Duodenal mucosa (tissue), 2 donors: ENCODE measurements around the gene CYP2E1.
"Not testable (repeated sequence)": the region's sequence is repeated elsewhere in the genome, so short reads cannot be mapped to it uniquely, and the experiment has no call there.

Experiments
- H3K27ac ChIP-seq: one replicate; pipeline ENCODE4 v1.7.0; 2013; ENCODE audit warnings: low read depth, low read length
- H3K27me3 ChIP-seq, 2 donors: one replicate each; pipeline ENCODE4 v1.7.0; 2013; ENCODE audit warnings: low read length in 2 of 2, control low read depth in 1 of 2; ENCODE audit not compliant: insufficient read depth in 2 of 2, control insufficient read depth in 1 of 2
- H3K36me3 ChIP-seq, 2 donors: one replicate each; pipeline ENCODE4 v1.7.0; 2013; ENCODE audit warnings: low read length in 2 of 2, control low read depth in 1 of 2; ENCODE audit not compliant: insufficient read depth in 2 of 2, control insufficient read depth in 1 of 2
- H3K4me1 ChIP-seq, 2 donors: one replicate each; pipeline ENCODE4 v1.7.0; 2013; ENCODE audit warnings: low read length in 2 of 2, control low read depth in 1 of 2; ENCODE audit not compliant: insufficient read depth in 2 of 2, control insufficient read depth in 1 of 2
- H3K4me3 ChIP-seq, 2 donors: one replicate each; pipeline ENCODE4 v1.7.0; 2013; ENCODE audit warnings: low read length in 2 of 2, low read depth in 1 of 2
- H3K9ac ChIP-seq, 2 donors: one replicate each; pipeline ENCODE4 v1.7.0; 2013; ENCODE audit warnings: low read length in 2 of 2, low read depth in 1 of 2
- H3K9me3 ChIP-seq, 2 donors: one replicate each; pipeline ENCODE4 v1.7.0; 2013; ENCODE audit warnings: low read length in 2 of 2, control low read depth in 1 of 2; ENCODE audit not compliant: control insufficient read depth in 1 of 2

The CYP2E1 gene

GRCh38 chr10:133526957-133527588, at the start of gene CYP2E1:
Gene CYP2E1 (plus strand): TSS chr10:133527363. CDS start chr10:133527396, 33 bp downstream.
- Histone ChIP-seq H3K4me1 (no peaks in the 10 kb centered on the region), H3K4me3 (no peak within 1 kb of the TSS), H3K9ac (no peak within 1 kb of the TSS), H3K27me3 (peaks cover 27 to 47% of the 10 kb centered on the region in 2 donors), H3K36me3 (no peaks in the 10 kb centered on the region), H3K9me3 (no peaks in the 10 kb centered on the region), H3K27ac (no peak within 1 kb of the TSS)

- Histone ChIP-seq H3K27ac (no peak overlapping the region), H3K4me3 (no peak overlapping the region), H3K27me3 (no peaks in the 10 kb centered on the region), H3K9me3 (peaks cover 11 to 14% of the 10 kb centered on the region in 2 donors), H3K36me3 (no peaks in the 10 kb centered on the region), H3K9ac (no peak overlapping the region), H3K4me1 (no peaks in the 10 kb centered on the region)
These were observed 46.0 kb upstream of the CYP2E1 start for GRCh38 chr10:133481086-133481643.

GRCh38 chr10:133481657-133482056, 45.5 kb upstream of the CYP2E1 start:
- Histone ChIP-seq H3K9me3 (peaks cover 13 to 17% of the 10 kb centered on the region in 2 donors), H3K27me3 (no peaks in the 10 kb centered on the region), H3K9ac (no peak overlapping the region), H3K4me3 (no peak overlapping the region), H3K4me1 (no peaks in the 10 kb centered on the region), H3K27ac (no peak overlapping the region), H3K36me3 (no peaks in the 10 kb centered on the region)

GRCh38 chr10:133484818-133485217, 42.3 kb upstream of the CYP2E1 start:
- Histone ChIP-seq H3K4me3 (no peak overlapping the region), H3K4me1 (no peaks in the 10 kb centered on the region), H3K27me3 (no peaks in the 10 kb centered on the region), H3K9ac (no peak overlapping the region), H3K27ac (no peak overlapping the region), H3K9me3 (peaks cover 22 to 32% of the 10 kb centered on the region in 2 donors), H3K36me3 (no peaks in the 10 kb centered on the region)

- Histone ChIP-seq H3K4me1 (no peaks in the 10 kb centered on the region), H3K9ac (no peak overlapping the region), H3K27me3 (no peaks in the 10 kb centered on the region), H3K36me3 (no peaks in the 10 kb centered on the region), H3K4me3 (no peak overlapping the region), H3K9me3 (peaks cover 22 to 32% of the 10 kb centered on the region in 2 donors), H3K27ac (no peak overlapping the region)
These were observed 40.1 kb upstream of the CYP2E1 start for GRCh38 chr10:133487085-133487484.

- peaks cover 22 to 32% of the 10 kb centered on the region in 2 donors for H3K9me3 ChIP-seq
- H3K27ac ChIP-seq: no peak overlapping the region
- H3K27me3 ChIP-seq: no peaks in the 10 kb centered on the region
- no peak overlapping the region for H3K9ac ChIP-seq
- no peaks in the 10 kb centered on the region for H3K36me3 ChIP-seq
- no peak overlapping the region for H3K4me3 ChIP-seq
- H3K4me1 ChIP-seq: no peaks in the 10 kb centered on the region
These were observed 38.8 kb upstream of the CYP2E1 start for GRCh38 chr10:133488354-133488753.

GRCh38 chr10:133489816-133490588, 37.2 kb upstream of the CYP2E1 start:
- Histone ChIP-seq H3K4me3 (no peak overlapping the region), H3K27ac (no peak overlapping the region), H3K4me1 (no peaks in the 10 kb centered on the region), H3K27me3 (no peaks in the 10 kb centered on the region), H3K36me3 (no peaks in the 10 kb centered on the region), H3K9me3 (peaks cover 13 to 23% of the 10 kb centered on the region in 2 donors), H3K9ac (no peak overlapping the region)

- H3K9ac ChIP-seq, H3K4me1 ChIP-seq, H3K27me3 ChIP-seq, H3K4me3 ChIP-seq, H3K36me3 ChIP-seq, H3K9me3 ChIP-seq, H3K27ac ChIP-seq: not testable (repeated sequence)
These were observed 33.6 kb upstream of the CYP2E1 start for GRCh38 chr10:133493562-133493961.

- not testable (repeated sequence) for H3K4me3 ChIP-seq, H3K27ac ChIP-seq, H3K9me3 ChIP-seq, H3K9ac ChIP-seq, H3K36me3 ChIP-seq, H3K27me3 ChIP-seq, H3K4me1 ChIP-seq
These were observed 29.8 kb upstream of the CYP2E1 start for GRCh38 chr10:133497363-133497762.

GRCh38 chr10:133499176-133499575, 28.0 kb upstream of the CYP2E1 start:
- H3K9me3 ChIP-seq, H3K36me3 ChIP-seq, H3K9ac ChIP-seq, H3K4me1 ChIP-seq, H3K4me3 ChIP-seq, H3K27me3 ChIP-seq, H3K27ac ChIP-seq: not testable (repeated sequence)
